Measurements from ENCODE around the gene ABI2. TPM values are rescaled to one million over a fixed set of nuclear protein-coding genes. Genes with fewer than 3 reads are reported as not detected.
"Not testable (repeated sequence)": the region's sequence is repeated elsewhere in the genome, so short reads cannot be mapped to it uniquely, and the experiment has no call there.

Gene ABI2
- total and polyA plus RNA-seq, 12 donors: 10.2 to 61.2 (median 33.7) TPM

- Histone ChIP-seq H3K4me3 (no peak overlapping the region), H3K27ac (no peak overlapping the region), H3K36me3 (replicated peaks in 1 of 2) (no peaks in the 10 kb centered on the region), H3K27me3 (no peaks in the 10 kb centered on the region), H3K4me1 (replicated peaks in 1 of 2) (peaks cover 0 to 16% of the 10 kb centered on the region in 2 donors), H3K9me3 (replicated peaks in 1 of 3) (no peaks in the 10 kb centered on the region)
- TF ChIP-seq CTCF (IDR thresholded peaks at IDR 0.05): no peak
- TF ChIP-seq POLR2A (IDR thresholded peaks at IDR 0.05): no peak
- intact Hi-C loops (cut with DNase I): no loop called here
- WGBS, 4 donors: 83 to 94% (median 90%) methylated on average over 4 of the region's 4 CpGs
- no peak for DNase-seq
Observed at GRCh38 chr2:203338322-203338721, 10.1 kb downstream of the ABI2 start.

DNA sequence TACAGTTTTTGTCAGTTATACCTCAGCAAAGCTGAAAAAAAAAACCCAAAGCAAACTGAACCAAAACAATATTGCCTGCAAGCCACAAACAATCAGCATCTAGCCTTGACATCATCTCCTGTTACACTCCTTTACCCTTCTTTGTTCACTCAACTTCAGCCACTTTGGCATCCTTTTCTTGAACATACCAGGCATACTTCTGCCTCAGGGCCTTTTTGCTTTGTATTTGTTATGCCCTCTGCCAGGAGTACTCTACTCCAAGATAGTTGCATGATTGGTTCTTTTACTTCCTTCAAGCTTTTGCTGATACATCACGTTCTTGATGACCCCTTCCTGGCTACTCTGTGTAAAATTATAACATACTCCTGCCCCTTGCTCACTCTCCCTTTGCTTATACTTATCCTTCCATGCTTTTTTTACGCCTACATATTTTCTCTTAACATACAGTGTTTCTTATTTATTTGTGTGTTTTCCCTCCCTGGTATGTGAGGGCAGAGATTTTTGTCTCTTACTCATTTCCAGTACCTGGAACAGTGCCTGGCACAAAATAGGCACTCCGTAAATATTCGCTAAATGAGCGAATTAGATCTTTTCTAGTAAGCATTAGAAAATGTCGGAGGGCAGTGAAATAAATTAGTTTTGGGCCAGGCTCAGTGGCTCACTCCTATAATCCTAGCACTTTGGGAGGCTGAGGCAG is 12.7 kb downstream of the ABI2 start:
- Histone ChIP-seq H3K4me3 (no peak overlapping the region), H3K4me1 (replicated peaks in 1 of 2) (peaks cover 0 to 16% of the 10 kb centered on the region in 2 donors), H3K36me3 (replicated peaks in 1 of 2) (no peaks in the 10 kb centered on the region), H3K27ac (no peak overlapping the region), H3K27me3 (no peaks in the 10 kb centered on the region), H3K9me3 (replicated peaks in 1 of 3) (no peaks in the 10 kb centered on the region)
- WGBS, 4 donors: 86 to 88% (median 87%) methylated on average over 6 of the region's 6 CpGs
- intact Hi-C loops (cut with DNase I): no loop called here
- TF ChIP-seq CTCF (IDR thresholded peaks at IDR 0.05): no peak
- TF ChIP-seq POLR2A (IDR thresholded peaks at IDR 0.05): no peak
- no peak for DNase-seq

- WGBS, 4 donors: 48 to 58% (median 55%) methylated on average over 2 of the region's 2 CpGs
- no peak for TF ChIP-seq CTCF (IDR thresholded peaks at IDR 0.05)
- no peak for TF ChIP-seq POLR2A (IDR thresholded peaks at IDR 0.05)
- Histone ChIP-seq H3K27me3 (no peaks in the 10 kb centered on the region), H3K9me3 (replicated peaks in 1 of 3) (no peaks in the 10 kb centered on the region), H3K4me1 (replicated peaks in 1 of 2) (peaks cover 0 to 16% of the 10 kb centered on the region in 2 donors), H3K36me3 (replicated peaks in 1 of 2) (no peaks in the 10 kb centered on the region), H3K27ac (no peak overlapping the region), H3K4me3 (no peak overlapping the region)
- no peak for DNase-seq
- intact Hi-C loops (cut with DNase I): no loop called here
Observed at GRCh38 chr2:203341741-203342310, 13.6 kb downstream of the ABI2 start.

DNA sequence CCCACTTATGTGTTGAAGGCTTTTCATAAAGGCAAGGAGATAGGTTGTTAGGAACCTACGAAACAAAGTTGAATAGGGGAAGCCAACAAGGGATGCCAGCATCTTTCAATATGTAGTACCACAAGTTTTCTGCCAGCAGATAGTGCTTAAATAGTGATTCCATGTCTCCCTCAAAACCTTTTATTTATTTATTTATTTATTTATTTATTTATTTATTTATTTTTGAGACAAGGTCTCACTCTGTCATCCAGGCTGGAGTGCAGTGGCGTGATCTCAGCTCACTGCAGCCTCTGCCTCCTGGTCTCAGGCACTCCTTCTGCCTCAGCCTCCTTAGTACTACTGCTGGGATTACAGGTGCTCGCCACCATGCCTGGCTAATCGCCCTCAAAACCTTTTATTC is 14.2 kb downstream of the ABI2 start:
- DNase-seq; H3K27ac ChIP-seq; H3K4me3 ChIP-seq; H3K36me3 ChIP-seq (replicated peaks in 1 of 2); intact Hi-C loops (cut with DNase I); H3K27me3 ChIP-seq; H3K9me3 ChIP-seq (replicated peaks in 1 of 3): not testable (repeated sequence)
- peaks cover 0 to 16% of the 10 kb centered on the region in 2 donors for H3K4me1 ChIP-seq (replicated peaks in 1 of 2)
- WGBS, 4 donors: 97 to 100% (median 98%) methylated on average over 4 of the region's 4 CpGs

GRCh38 chr2:203344667-203345066 is 16.5 kb downstream of the ABI2 start:
- 92 to 98% (median 97%) methylated on average over 12 of the region's 12 CpGs for WGBS, 4 donors
- intact Hi-C loops (cut with DNase I): no loop called here

More at GRCh38 chr2:203344667-203345066, 16.5 kb downstream of the ABI2 start:
- H3K27ac ChIP-seq: no peak overlapping the region
- H3K27me3 ChIP-seq: no peaks in the 10 kb centered on the region
- no peak for TF ChIP-seq CTCF (IDR thresholded peaks at IDR 0.05)
- TF ChIP-seq POLR2A (IDR thresholded peaks at IDR 0.05): no peak
- H3K9me3 ChIP-seq (replicated peaks in 1 of 3): no peaks in the 10 kb centered on the region
- no peak overlapping the region for H3K4me3 ChIP-seq
- H3K36me3 ChIP-seq (replicated peaks in 1 of 2): no peaks in the 10 kb centered on the region
- peaks cover 0 to 16% of the 10 kb centered on the region in 2 donors for H3K4me1 ChIP-seq (replicated peaks in 1 of 2)
- DNase-seq: no peak
